ENCODE measurements around the gene APRT.

GRCh38 chr16:88775825-88776224, 35.9 kb downstream of the APRT start:
- TF ChIP-seq CTCF (conservative IDR thresholded peaks at IDR 0.05 in 1 of 2, IDR thresholded peaks at IDR 0.05 in 1 of 2; ENCODE audit: extremely low read depth in 1 of 2, insufficient read depth in 1 of 2, low read depth in 1 of 2, low read length in 2 of 2) (no peak), EZH2 (IDR thresholded peaks at IDR 0.05; ENCODE audit: borderline replicate concordance, low read length) (no peak)
